ENCODE measurements around the gene CRACR2B. TPM values are rescaled to one million over a fixed set of nuclear protein-coding genes. Genes with fewer than 3 reads are reported as not detected.

The CRACR2B gene
- total and polyA plus RNA-seq, 2 of the 13 experiments (the other 11 are each of a cell fraction or from before 2014, with no cell fraction given): 14.9 to 21.0 TPM

DNA sequence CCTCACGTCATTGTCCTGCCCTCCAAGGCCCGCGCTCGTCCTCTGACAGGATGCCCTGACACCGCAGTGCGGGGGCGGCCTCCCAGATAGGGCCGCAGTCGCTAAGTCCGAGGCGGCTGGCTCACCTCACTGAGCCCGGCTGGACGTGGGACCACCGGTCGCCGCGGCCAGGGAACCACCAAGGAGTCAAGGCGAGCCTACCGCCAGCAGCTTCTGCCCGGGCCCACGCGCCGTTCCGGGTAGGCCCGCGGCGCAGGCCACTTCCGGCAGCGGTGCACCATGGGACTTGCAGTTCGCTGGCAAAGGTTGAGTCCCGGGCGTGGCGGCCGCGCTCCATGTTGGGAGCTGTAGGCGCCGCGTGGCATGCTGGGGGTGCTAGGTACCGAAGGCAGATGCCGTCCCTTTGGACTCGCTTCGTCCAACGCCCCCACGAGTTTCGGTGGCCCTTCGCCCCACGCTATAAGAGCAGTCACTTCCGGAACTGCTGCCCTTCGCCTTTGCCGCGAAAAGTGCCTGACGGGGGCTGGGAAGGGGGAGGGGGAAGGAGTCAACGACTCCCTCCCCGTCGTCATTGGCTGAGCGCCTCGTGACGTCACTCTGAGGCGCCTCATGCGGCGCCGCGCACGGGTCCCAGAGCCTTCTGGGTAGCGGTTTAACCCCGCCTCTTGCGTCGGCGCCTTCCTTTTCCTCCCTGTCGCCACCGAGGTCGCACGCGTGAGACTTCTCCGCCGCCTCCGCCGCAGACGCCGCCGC is 18.3 kb upstream of the CRACR2B start, which contains the start of gene RPLP2 (continued):
- TF ChIP-seq ZNF281 (CRISPR knock-in tag; IDR thresholded peaks at IDR 0.05; ENCODE audit: borderline replicate concordance) (peak; percentile 70; the same call in 1 of the 2 replicates), CBX5 (CRISPR knock-in tag; IDR thresholded peaks at IDR 0.05; ENCODE audit: borderline replicate concordance) (no peak), ZMYM3 (CRISPR knock-in tag; IDR thresholded peaks at IDR 0.05) (no peak), TEAD2 (CRISPR knock-in tag; IDR thresholded peaks at IDR 0.05) (no peak), ZNF552 (CRISPR knock-in tag; IDR thresholded peaks at IDR 0.05; ENCODE audit: borderline replicate concordance) (peak; percentile 78), POGZ (CRISPR knock-in tag; IDR thresholded peaks at IDR 0.05) (peak; percentile 19), ZNF839 (CRISPR knock-in tag; IDR thresholded peaks at IDR 0.05; ENCODE audit: borderline replicate concordance) (peak; percentile 91), BRD4 (CRISPR knock-in tag; IDR thresholded peaks at IDR 0.05) (no peak; the same call in none of the 2 replicates), CC2D1A (CRISPR knock-in tag; IDR thresholded peaks at IDR 0.05) (no peak), TP53 (CRISPR knock-in tag; conservative IDR thresholded peaks at IDR 0.05) (no peak; the same call in 1 of the 2 replicates), STAG1 (CRISPR knock-in tag; IDR thresholded peaks at IDR 0.05) (no peak), ZNF574 (CRISPR knock-in tag; IDR thresholded peaks at IDR 0.05) (peak; percentile 93), ZBTB10 (CRISPR knock-in tag; IDR thresholded peaks at IDR 0.05; ENCODE audit: borderline replicate concordance) (0 out of 2 replicates have a peak, but pooled peaks have one; percentile 12), NBN (conservative IDR thresholded peaks at IDR 0.05) (no peak), SMARCC2 (IDR thresholded peaks at IDR 0.05) (no peak; the same call in 1 of the 2 replicates), ZNF772 (CRISPR knock-in tag; IDR thresholded peaks at IDR 0.05) (peak; percentile 90; the same call in 1 of the 2 replicates), ZNF484 (CRISPR knock-in tag; IDR thresholded peaks at IDR 0.05; ENCODE audit: borderline replicate concordance, low read depth) (no peak), GZF1 (CRISPR knock-in tag; IDR thresholded peaks at IDR 0.05) (0 out of 2 replicates have a peak, but pooled peaks have one; percentile 17), ZNF34 (CRISPR knock-in tag; IDR thresholded peaks at IDR 0.05; ENCODE audit: borderline replicate concordance) (peak; percentile 89)
- TF ChIP-seq, protein P1, sequence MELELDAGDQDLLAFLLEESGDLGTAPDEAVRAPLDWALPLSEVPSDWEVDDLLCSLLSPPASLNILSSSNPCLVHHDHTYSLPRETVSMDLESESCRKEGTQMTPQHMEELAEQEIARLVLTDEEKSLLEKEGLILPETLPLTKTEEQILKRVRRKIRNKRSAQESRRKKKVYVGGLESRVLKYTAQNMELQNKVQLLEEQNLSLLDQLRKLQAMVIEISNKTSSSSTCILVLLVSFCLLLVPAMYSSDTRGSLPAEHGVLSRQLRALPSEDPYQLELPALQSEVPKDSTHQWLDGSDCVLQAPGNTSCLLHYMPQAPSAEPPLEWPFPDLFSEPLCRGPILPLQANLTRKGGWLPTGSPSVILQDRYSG (CRISPR knock-in tag; IDR thresholded peaks at IDR 0.05): 0 out of 2 replicates have a peak, but pooled peaks have one; percentile 23

Data from HepG2 (cell line).